K562 (cell line): ENCODE results near the gene TMEM116. TPM values are rescaled to one million over a fixed set of nuclear protein-coding genes. Genes with fewer than 3 reads are reported as not detected.
A peak's percentile ranks its signal among the peaks of the same experiment; 100 is the strongest.

Experiments
- ATAC-seq: fragments of 200-7000 bp; cut with Tn5 transposase; 3 replicates; pipeline ENCODE4 v1.9.1; 2020; ENCODE audit warnings: moderate library complexity
- BruUV-seq: library from RNA; stranded (reverse); fragments of 400-500 nt; replicated peaks from 2 replicates; lab custom pipeline; 2021; lab: Mats Ljungman, UMichigan
- CTCF ChIA-PET: fragments of 300-600 bp; formaldehyde crosslinking; extraction: SDS; loops from one replicate; lab custom pipeline; 2021; ENCODE audit warnings: low intra/inter-chr PET ratio; lab: Yijun Ruan, JAX
- POLR2A ChIA-PET: fragments of 300-600, 350-650 bp; sonication (Branson Sonifier 250); formaldehyde crosslinking; extraction: SDS; loops from one replicate; lab custom pipeline; 2021; ENCODE audit warnings: antibody characterized with exemption, inconsistent platforms; lab: Yijun Ruan, JAX
- DNase-seq, 4 experiments: peaks; one replicate each; pipeline versions ENCODE4 v3.0.0 to v3.0.0-alpha.2; 2011 to 2018; ENCODE audit warnings: low spot score in 3 of 4, mixed read lengths in 3 of 4; ENCODE audit errors: extremely low read depth in 1 of 4
- FAIRE-seq: peaks from 2 replicates; lab custom pipeline; 2011; peaks lifted over from hg19 to GRCh38; lab: Jason Lieb, UNC
- H2AFZ ChIP-seq: 2 replicates; pipeline ENCODE4 v1.6.0; 2011; ENCODE audit warnings: low read depth, low read length, control low read depth, inconsistent platforms
- H3K27ac ChIP-seq: fragments of 200-600 bp; 3 replicates; pipeline ENCODE4 v1.8.0; 2011; ENCODE audit warnings: low read depth, mild to moderate bottlenecking, control low read depth, inconsistent platforms, low read length, moderate library complexity, mixed read lengths; ENCODE audit errors: extremely low read depth
- H3K27me3 ChIP-seq, 2 experiments: fragments of 300-600 bp in 1 of 2; 2 replicates in 1 of 2; 3 replicates in 1 of 2; pipeline versions ENCODE4 v1.6.0 to v1.8.0; 2011; ENCODE audit warnings: inconsistent platforms in 2 of 2, low read length in 2 of 2, mild to moderate bottlenecking in 1 of 2, mixed read lengths in 1 of 2, moderate library complexity in 1 of 2; ENCODE audit not compliant: control insufficient read depth in 2 of 2, insufficient read depth in 2 of 2
- H3K36me3 ChIP-seq: fragments of 300-600 bp; 3 replicates; pipeline ENCODE4 v1.8.0; 2011; ENCODE audit warnings: mild to moderate bottlenecking, low read length, inconsistent platforms; ENCODE audit not compliant: control insufficient read depth, insufficient read depth
- H3K4me1 ChIP-seq, 2 experiments: fragments of 200-600 bp in 1 of 2; replicated peaks in 1 of 2; 2 replicates in 1 of 2; 3 replicates in 1 of 2; pipeline versions ENCODE4 v1.5.1 to v1.8.0; 2011; ENCODE audit warnings: inconsistent platforms in 2 of 2, low read length in 2 of 2, mild to moderate bottlenecking in 1 of 2, mixed read lengths in 1 of 2, moderate library complexity in 1 of 2; ENCODE audit not compliant: control insufficient read depth in 2 of 2, insufficient read depth in 2 of 2
- H3K4me2 ChIP-seq: 2 replicates; pipeline ENCODE4 v1.6.1; 2011; ENCODE audit warnings: low read length, control low read depth, inconsistent platforms, mixed read lengths; ENCODE audit not compliant: insufficient read depth
- H3K4me3 ChIP-seq: fragments of 200-600 bp; sonication (generic), shearing (Covaris generic); 2 replicates; pipeline ENCODE4 v1.5.1; 2016; ENCODE audit warnings: control low read depth, inconsistent platforms
- H3K79me2 ChIP-seq: fragments of 200-600 bp; 3 replicates; pipeline ENCODE4 v1.8.0; 2011; ENCODE audit warnings: low read length, inconsistent platforms; ENCODE audit not compliant: control insufficient read depth, insufficient read depth
- H3K9ac ChIP-seq, 2 experiments: 2 replicates each; pipeline versions ENCODE4 v1.6.0 to v1.6.1; 2011; ENCODE audit warnings: low read depth in 2 of 2, low read length in 2 of 2, control low read depth in 1 of 2, inconsistent platforms in 1 of 2, mild to moderate bottlenecking in 1 of 2, mixed read lengths in 1 of 2; ENCODE audit not compliant: insufficient read depth in 1 of 2
- H3K9me1 ChIP-seq: one replicate; pipeline ENCODE4 v1.6.0; 2011; ENCODE audit warnings: inconsistent platforms, mild to moderate bottlenecking, low read length, moderate library complexity; ENCODE audit not compliant: control insufficient read depth, insufficient read depth
- H3K9me3 ChIP-seq: replicated peaks from 2 replicates; pipeline ENCODE4 v1.5.1; 2011; ENCODE audit warnings: low read depth, low read length, inconsistent platforms; ENCODE audit not compliant: control insufficient read depth, insufficient read depth
- H4K20me1 ChIP-seq: replicated peaks from 2 replicates; pipeline ENCODE4 v1.6.1; 2011; ENCODE audit warnings: low read length, inconsistent platforms, mixed read lengths; ENCODE audit not compliant: control insufficient read depth, insufficient read depth
- ATF3 ChIP-seq, 2 experiments: fragments of 450-650 bp in 1 of 2; sonication (generic) in 1 of 2; formaldehyde crosslinking in 1 of 2; IDR thresholded peaks in 1 of 2; conservative IDR thresholded peaks in 1 of 2; 2 replicates each; pipeline versions ENCODE4 v1.6.1 to v1.8.1; 2016 to 2023; ENCODE audit warnings: mild to moderate bottlenecking in 2 of 2, moderate library complexity in 2 of 2, inconsistent platforms in 1 of 2, missing genetic modification reagents in 1 of 2
- CBX8 ChIP-seq: fragments of 200-600 bp; sonication (generic); IDR thresholded peaks from 2 replicates; pipeline ENCODE4 v1.6.1; 2012; ENCODE audit warnings: borderline replicate concordance, mixed run types, low read depth, mild to moderate bottlenecking, moderate library complexity, mixed read lengths, low read length, control low read depth, inconsistent platforms; ENCODE audit not compliant: poor library complexity, severe bottlenecking; ENCODE audit errors: extremely low read depth
- CC2D1A ChIP-seq: fragments of 450-650 bp; IDR thresholded peaks from 2 replicates; pipeline ENCODE4 v1.6.1; 2017; ENCODE audit warnings: mild to moderate bottlenecking
- CEBPB ChIP-seq: fragments of 450-650 bp; IDR thresholded peaks from 2 replicates; pipeline ENCODE4 v1.6.1; 2016; ENCODE audit warnings: missing genetic modification characterization, missing compliant biosample characterization
- NFATC3 ChIP-seq: fragments of 450-650 bp; IDR thresholded peaks from 2 replicates; pipeline ENCODE4 v1.6.1; 2017; ENCODE audit warnings: mild to moderate bottlenecking
- PHTF2 ChIP-seq: fragments of 250-450 bp; sonication (Bioruptor Pico); IDR thresholded peaks from 2 replicates; pipeline ENCODE4 v1.5.0; 2021; ENCODE audit warnings: mild to moderate bottlenecking
- POU5F1 ChIP-seq: fragments of 150-350 bp; IDR thresholded peaks from 2 replicates; pipeline ENCODE4 v1.6.1; 2014; ENCODE audit warnings: borderline replicate concordance, low read length, low read depth, mild to moderate bottlenecking; ENCODE audit not compliant: partially characterized antibody
- SMAD4 ChIP-seq: fragments of 250-450 bp; sonication (Bioruptor Pico); conservative IDR thresholded peaks from 2 replicates; pipeline ENCODE4 v1.8.0; 2021; ENCODE audit warnings: inconsistent platforms, mild to moderate bottlenecking, moderate library complexity
- STAG1 ChIP-seq: sonication (generic); formaldehyde crosslinking; IDR thresholded peaks from 2 replicates; pipeline ENCODE4 v1.5.0; 2020; ENCODE audit warnings: missing genetic modification reagents, borderline replicate concordance
- TCF7L2 ChIP-seq: fragments of 150-350 bp; IDR thresholded peaks from 2 replicates; pipeline ENCODE4 v1.6.1; 2016; ENCODE audit warnings: low read depth, mild to moderate bottlenecking, low read length, moderate library complexity
- XRCC5 ChIP-seq: fragments of 200-400 bp; formaldehyde crosslinking; IDR thresholded peaks from 2 replicates; pipeline ENCODE4 v1.6.1; 2017; ENCODE audit warnings: low read depth, mild to moderate bottlenecking, low read length
- YY1 ChIP-seq, 3 experiments: IDR thresholded peaks; 2 replicates each; pipeline ENCODE4 v1.6.1; 2011; ENCODE audit warnings: low read length in 2 of 3, mild to moderate bottlenecking in 2 of 3, moderate library complexity in 2 of 3, borderline replicate concordance in 1 of 3, control low read depth in 1 of 3, low read depth in 1 of 3; ENCODE audit not compliant: insufficient read depth in 3 of 3, insufficient replicate concordance in 2 of 3, control insufficient read depth in 1 of 3, insufficient read length in 1 of 3; ENCODE audit errors: extremely low read depth in 1 of 3
- ZBTB5 ChIP-seq: fragments of 450-650 bp; IDR thresholded peaks from 2 replicates; pipeline ENCODE4 v1.6.1; 2017; ENCODE audit warnings: antibody characterized with exemption
- ZNF184 ChIP-seq: sonication (generic); formaldehyde crosslinking; IDR thresholded peaks from 2 replicates; pipeline ENCODE4 v1.5.0; 2020; ENCODE audit warnings: missing genetic modification reagents
- ZNF384 ChIP-seq: IDR thresholded peaks from 2 replicates; pipeline ENCODE4 v1.6.1; 2012; ENCODE audit warnings: low read depth, low read length, improper control_type of control experiment
- ZNF717 ChIP-seq: fragments of 250-450 bp; sonication (Bioruptor Pico); IDR thresholded peaks from 2 replicates; pipeline ENCODE4 v1.5.0; 2021
- WGBS: fragments of 100-300 bp; shearing (Covaris generic); methylation state at CpG from one replicate; pipeline ENCODE4 v1.1.6; 2016; ENCODE audit warnings: low coverage, mixed read lengths; ENCODE audit not compliant: insufficient coverage; ENCODE audit errors: missing lambda C conversion rate; 5-methylcytosine and 5-hydroxymethylcytosine counted together
- in situ Hi-C: fragments of 300-500 bp; cut with MboI; formaldehyde crosslinking; loops from 4 replicates; pipeline ENCODE4 v1.15.0; 2018; ENCODE audit warnings: inconsistent platforms, mixed read lengths
- intact Hi-C: fragments of 100-400 bp; cut with micrococcal nuclease; formaldehyde crosslinking; loops from 2 replicates; pipeline ENCODE4 v1.14.2; 2022
- polyA plus RNA-seq, 8 experiments: library from polyadenylated mRNA; depleted of rRNA in 4 of 8; stranded (reverse) in 5 of 8; unstranded in 3 of 8; fragments of >200 nt; fragmentation: Nextera tagmentation in 2 of 8; fragmentation: Illumina TruSeq in 1 of 8; extraction: Ambion mirVana in 2 of 8; extraction: Trizol in 1 of 8; gene quantifications; 2 replicates each; pipeline versions ENCODE4 v1.2.1 to v1.2.3, GENCODE V29; 2011 to 2014; ENCODE audit warnings: inconsistent platforms in 1 of 8, missing spikeins in 1 of 8
- total RNA-seq, 7 experiments: library from RNA; depleted of rRNA in 6 of 7; stranded (reverse); fragments of >200 nt in 6 of 7; fragmentation: Illumina TruSeq in 2 of 7; extraction: Trizol in 2 of 7; gene quantifications; 2 replicates each; pipeline versions ENCODE4 v1.2.1 to v1.2.3, GENCODE V29; 2011 to 2021; ENCODE audit warnings: low replicate concordance in 1 of 7

Gene TMEM116
- total and polyA plus RNA-seq, 9 of the 15 experiments (the other 6 are each of a cell fraction or from before 2014, with no cell fraction given), result 5.2 to 78.6 (median 13.9) TPM

- Histone ChIP-seq H3K36me3 (no peaks in the 10 kb centered on the region; the same call in 2 of the 3 replicates), H3K9me1 (peaks cover 3% of the 10 kb centered on the region), H3K79me2 (peaks cover 10% of the 10 kb centered on the region), H4K20me1 (no peaks in the 10 kb centered on the region), H3K9ac (no peak overlapping the region), H3K9me3 (no peaks in the 10 kb centered on the region), H3K4me3 (no peak overlapping the region), H2AFZ (no peak overlapping the region), H3K4me2 (no peak overlapping the region), H3K4me1 (peaks cover 9 to 29% of the 10 kb centered on the region in 2 experiments; a peak in 3 of 5 replicates), H3K27me3 (no peaks in the 10 kb centered on the region), H3K27ac (no peak overlapping the region)
- WGBS, result 91% methylated on average over 1 of the region's 1 CpG
- POLR2A ChIA-PET, result interaction anchor here (0.9 to 1.2 kb wide), 2 partner anchors 15 to 18 kb away, joined by 3 read pairs; no protein-coding TSS in a partner anchor
- no peak for DNase-seq
- in situ Hi-C loops, result no loop called here
- CTCF ChIA-PET, result no interaction called here
- FAIRE-seq, result no peak
- no TSS peak for BruUV-seq
- no peak for ATAC-seq
- intact Hi-C loops, result loop anchor here (2.0 kb wide), 1 partner anchor 17 kb away; the partner anchor contains the start of genes ERP29 and TMEM116
- TF ChIP-seq ZNF184 (CRISPR knock-in tag) (no peak), CC2D1A (no peak), POU5F1 (no peak), XRCC5 (no peak), ATF3 (IDR thresholded peaks at IDR 0.05) (peak; percentile 76), ATF3 (CRISPR knock-in tag; conservative IDR thresholded peaks at IDR 0.05) (no peak), CEBPB (peak; percentile 45; the same call in 1 of the 2 replicates), NFATC3 (no peak), SMAD4 (CRISPR knock-in tag) (no peak), STAG1 (no peak), CBX8 (no peak), TCF7L2 (no peak), PHTF2 (CRISPR knock-in tag) (no peak), ZBTB5 (peak; percentile 33; the same call in 1 of the 2 replicates), YY1 (IDR thresholded peaks at IDR 0.05; ENCODE audit: borderline replicate concordance in 1 of 3, control insufficient read depth in 1 of 3, extremely low read depth in 1 of 3, insufficient read depth in 3 of 3, insufficient read length in 1 of 3, insufficient replicate concordance in 2 of 3, low read depth in 1 of 3, low read length in 2 of 3) (no peak), ZNF384 (0 out of 2 replicates have a peak, but pooled peaks have one; percentile 14), ZNF717 (CRISPR knock-in tag) (no peak)
Measured at GRCh38 chr12:111995782-111996480, 17.0 kb downstream of the TMEM116 start.
